Measurements from ENCODE around the gene FHL1.

Gene FHL1

DNA sequence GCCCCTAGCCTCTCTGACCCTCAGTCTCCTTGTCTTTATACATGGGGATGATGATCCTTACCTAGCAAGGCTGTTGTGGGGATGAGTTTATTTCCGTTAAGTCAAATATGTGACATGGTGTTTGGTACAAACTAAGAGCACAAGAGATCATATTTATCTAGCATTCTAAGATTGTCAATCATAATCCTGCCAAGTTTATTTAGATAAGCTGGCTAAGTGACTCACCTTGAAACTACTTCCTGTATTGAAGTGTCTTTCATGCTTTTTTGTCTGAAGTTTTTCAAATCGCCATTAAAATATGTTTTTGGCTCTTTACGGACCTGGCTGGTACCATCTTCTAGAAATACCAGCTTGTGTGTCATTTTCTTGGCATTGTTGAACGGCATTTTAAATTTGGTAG, 73.2 kb downstream of the FHL1 start:
- Histone ChIP-seq H3K9ac (ENCODE audit: low read length) (no peak overlapping the region), H3K4me2 (ENCODE audit: low read length) (no peak overlapping the region), H4K20me1 (ENCODE audit: insufficient read depth, low read length) (no peaks in the 10 kb centered on the region), H3K4me3 (ENCODE audit: low read length) (no peak overlapping the region), H3K4me1 (ENCODE audit: low read length) (no peaks in the 10 kb centered on the region), H3K9me3 (ENCODE audit: insufficient read depth, low read length) (no peaks in the 10 kb centered on the region), H2AFZ (ENCODE audit: low read depth, low read length) (no peak overlapping the region), H3K79me2 (ENCODE audit: low read length) (no peaks in the 10 kb centered on the region), H3K27me3 (ENCODE audit: low read depth, low read length) (no peaks in the 10 kb centered on the region), H3K27ac (ENCODE audit: low read length) (no peak overlapping the region), H3K36me3 (replicated peaks; ENCODE audit: low read depth, low read length) (peaks cover 18% of the 10 kb centered on the region)
- TF ChIP-seq, protein P1, sequence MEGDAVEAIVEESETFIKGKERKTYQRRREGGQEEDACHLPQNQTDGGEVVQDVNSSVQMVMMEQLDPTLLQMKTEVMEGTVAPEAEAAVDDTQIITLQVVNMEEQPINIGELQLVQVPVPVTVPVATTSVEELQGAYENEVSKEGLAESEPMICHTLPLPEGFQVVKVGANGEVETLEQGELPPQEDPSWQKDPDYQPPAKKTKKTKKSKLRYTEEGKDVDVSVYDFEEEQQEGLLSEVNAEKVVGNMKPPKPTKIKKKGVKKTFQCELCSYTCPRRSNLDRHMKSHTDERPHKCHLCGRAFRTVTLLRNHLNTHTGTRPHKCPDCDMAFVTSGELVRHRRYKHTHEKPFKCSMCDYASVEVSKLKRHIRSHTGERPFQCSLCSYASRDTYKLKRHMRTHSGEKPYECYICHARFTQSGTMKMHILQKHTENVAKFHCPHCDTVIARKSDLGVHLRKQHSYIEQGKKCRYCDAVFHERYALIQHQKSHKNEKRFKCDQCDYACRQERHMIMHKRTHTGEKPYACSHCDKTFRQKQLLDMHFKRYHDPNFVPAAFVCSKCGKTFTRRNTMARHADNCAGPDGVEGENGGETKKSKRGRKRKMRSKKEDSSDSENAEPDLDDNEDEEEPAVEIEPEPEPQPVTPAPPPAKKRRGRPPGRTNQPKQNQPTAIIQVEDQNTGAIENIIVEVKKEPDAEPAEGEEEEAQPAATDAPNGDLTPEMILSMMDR (IDR thresholded peaks at IDR 0.05; ENCODE audit: low read depth, low read length) = no peak
- TF ChIP-seq EZH2phosphoT487 (IDR thresholded peaks at IDR 0.05; ENCODE audit: low read depth) = no peak

DNA sequence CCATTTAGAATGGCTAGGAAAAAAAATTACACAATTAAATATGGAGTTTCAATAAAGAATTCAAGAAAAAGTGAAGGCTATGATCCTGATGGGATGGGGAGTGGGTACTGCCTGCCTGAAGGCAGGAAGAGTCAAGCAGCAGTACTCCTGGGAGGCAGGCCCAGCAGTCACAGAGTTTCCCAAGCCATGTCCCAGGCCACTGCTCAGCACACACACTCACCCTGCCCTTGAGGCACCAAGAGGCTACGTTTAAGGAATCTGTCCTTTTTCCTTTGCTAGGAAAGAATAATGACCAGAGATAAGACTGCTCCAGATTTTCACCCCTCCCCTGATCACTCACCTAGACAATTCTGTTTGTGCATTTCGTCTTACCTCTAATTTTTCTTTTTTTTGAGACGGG, 73.6 kb downstream of the FHL1 start:
- Histone ChIP-seq H3K4me1 (ENCODE audit: low read length) (no peaks in the 10 kb centered on the region), H3K27ac (ENCODE audit: low read length) (no peak overlapping the region), H3K4me2 (ENCODE audit: low read length) (no peak overlapping the region), H4K20me1 (ENCODE audit: insufficient read depth, low read length) (no peaks in the 10 kb centered on the region), H2AFZ (ENCODE audit: low read depth, low read length) (no peak overlapping the region), H3K9me3 (ENCODE audit: insufficient read depth, low read length) (no peaks in the 10 kb centered on the region), H3K27me3 (ENCODE audit: low read depth, low read length) (no peaks in the 10 kb centered on the region), H3K4me3 (ENCODE audit: low read length) (no peak overlapping the region), H3K79me2 (ENCODE audit: low read length) (no peaks in the 10 kb centered on the region), H3K9ac (ENCODE audit: low read length) (no peak overlapping the region), H3K36me3 (replicated peaks; ENCODE audit: low read depth, low read length) (peaks cover 19% of the 10 kb centered on the region)
- TF ChIP-seq, protein P1 (IDR thresholded peaks at IDR 0.05; ENCODE audit: low read depth, low read length) = no peak
- no peak for TF ChIP-seq EZH2phosphoT487 (IDR thresholded peaks at IDR 0.05; ENCODE audit: low read depth)

- Histone ChIP-seq H3K4me1 (ENCODE audit: low read length) (no peaks in the 10 kb centered on the region), H3K79me2 (ENCODE audit: low read length) (no peaks in the 10 kb centered on the region), H4K20me1 (ENCODE audit: insufficient read depth, low read length) (no peaks in the 10 kb centered on the region), H3K36me3 (replicated peaks; ENCODE audit: low read depth, low read length) (peaks cover 22% of the 10 kb centered on the region), H3K4me2 (ENCODE audit: low read length) (no peak overlapping the region), H3K9me3 (ENCODE audit: insufficient read depth, low read length) (no peaks in the 10 kb centered on the region), H3K27me3 (ENCODE audit: low read depth, low read length) (no peaks in the 10 kb centered on the region), H3K4me3 (ENCODE audit: low read length) (no peak overlapping the region), H3K27ac (ENCODE audit: low read length) (no peak overlapping the region), H2AFZ (ENCODE audit: low read depth, low read length) (no peak overlapping the region), H3K9ac (ENCODE audit: low read length) (no peak overlapping the region)
- TF ChIP-seq EZH2phosphoT487 (IDR thresholded peaks at IDR 0.05; ENCODE audit: low read depth) = no peak
Measured at GRCh38 chrX:136221851-136222513, 74.6 kb downstream of the FHL1 start.

DNA sequence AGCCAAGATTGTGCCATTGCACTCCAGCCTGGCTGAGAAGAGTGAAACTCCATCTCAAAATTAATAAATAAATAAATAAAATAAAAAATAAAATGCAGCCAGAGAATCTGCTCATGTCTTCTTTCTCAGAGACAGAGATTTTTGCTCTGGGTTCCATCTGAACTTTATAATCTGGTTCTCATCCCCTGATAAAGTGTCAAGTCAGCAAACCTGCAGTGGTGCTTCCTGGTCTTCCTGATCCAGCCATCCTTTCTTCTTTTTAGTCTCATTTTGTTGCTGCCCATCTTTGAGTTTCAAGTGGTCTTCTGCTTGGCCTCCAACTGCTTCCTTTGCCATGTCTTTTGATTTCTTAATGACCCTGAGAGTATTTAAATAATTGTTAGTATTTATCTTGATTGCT, 79.7 kb downstream of the FHL1 start:
- H3K79me2 ChIP-seq (ENCODE audit: low read length) = no peaks in the 10 kb centered on the region
- H3K36me3 ChIP-seq (replicated peaks; ENCODE audit: low read depth, low read length) = peaks cover 11% of the 10 kb centered on the region
- H4K20me1 ChIP-seq (ENCODE audit: insufficient read depth, low read length) = no peaks in the 10 kb centered on the region
- no peaks in the 10 kb centered on the region for H3K4me1 ChIP-seq (ENCODE audit: low read length)
- no peaks in the 10 kb centered on the region for H3K9me3 ChIP-seq (ENCODE audit: insufficient read depth, low read length)
- no peak overlapping the region for H3K27ac ChIP-seq (ENCODE audit: low read length)
- no peak overlapping the region for H3K4me3 ChIP-seq (ENCODE audit: low read length)
- no peak overlapping the region for H3K9ac ChIP-seq (ENCODE audit: low read length)
- no peak overlapping the region for H2AFZ ChIP-seq (ENCODE audit: low read depth, low read length)
- no peak overlapping the region for H3K4me2 ChIP-seq (ENCODE audit: low read length)
- TF ChIP-seq EZH2phosphoT487 (IDR thresholded peaks at IDR 0.05; ENCODE audit: low read depth) = no peak
- TF ChIP-seq, protein P1 (IDR thresholded peaks at IDR 0.05; ENCODE audit: low read depth, low read length) = no peak
- H3K27me3 ChIP-seq (ENCODE audit: low read depth, low read length) = no peaks in the 10 kb centered on the region
